Measurements from ENCODE around the gene WDR86.
A peak's percentile ranks its signal among the peaks of the same experiment; 100 is the strongest.

The WDR86 gene, protein sequence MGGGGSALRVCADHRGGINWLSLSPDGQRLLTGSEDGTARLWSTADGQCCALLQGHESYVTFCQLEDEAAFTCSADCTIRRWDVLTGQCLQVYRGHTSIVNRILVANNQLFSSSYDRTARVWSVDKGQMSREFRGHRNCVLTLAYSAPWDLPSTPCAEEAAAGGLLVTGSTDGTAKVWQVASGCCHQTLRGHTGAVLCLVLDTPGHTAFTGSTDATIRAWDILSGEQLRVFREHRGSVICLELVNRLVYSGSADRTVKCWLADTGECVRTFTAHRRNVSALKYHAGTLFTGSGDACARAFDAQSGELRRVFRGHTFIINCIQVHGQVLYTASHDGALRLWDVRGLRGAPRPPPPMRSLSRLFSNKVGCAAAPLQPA

DNA sequence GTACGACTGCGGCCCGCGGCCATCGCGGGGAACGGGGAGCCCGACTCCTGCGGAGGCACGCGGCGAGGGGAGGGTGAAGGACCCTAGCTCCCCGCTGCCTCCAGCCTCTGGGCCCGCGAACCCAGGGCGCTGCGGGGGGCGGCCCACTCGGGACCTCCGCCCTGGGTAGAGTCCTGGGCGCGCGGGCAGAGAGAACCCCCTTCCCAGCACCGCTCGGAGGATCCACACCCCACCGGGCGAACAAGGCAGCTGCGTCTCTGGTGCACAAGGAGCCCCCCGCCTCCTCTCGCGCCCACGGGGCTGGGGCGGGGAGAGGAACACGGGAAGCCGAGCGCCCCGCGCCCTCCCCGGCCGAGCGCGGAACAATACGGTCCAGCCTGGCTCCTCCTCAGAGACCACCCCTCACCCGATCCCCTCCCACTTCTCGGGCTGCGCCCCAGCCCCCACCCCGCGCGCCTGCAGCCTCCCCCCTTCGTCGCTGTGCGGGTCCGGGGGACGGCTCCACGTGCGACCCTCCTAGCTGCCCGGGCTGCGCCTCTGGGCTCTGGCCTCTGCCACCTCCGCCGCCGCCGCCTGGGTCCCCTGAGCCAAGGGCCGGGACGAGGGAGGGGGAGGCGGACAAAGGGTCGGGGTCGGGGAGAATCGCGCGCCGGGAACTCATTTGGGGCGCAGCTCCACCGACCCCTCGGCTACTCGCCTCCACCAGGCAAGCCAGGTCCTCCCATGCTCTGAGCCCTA is at the start of gene WDR86:
Gene WDR86 (minus strand): TSS at position 372 of the 738 bp plus-strand sequence. CDS start 449 bp downstream, outside the sequence.
- no peak for DNase-seq (ENCODE audit: low spot score)

DNA sequence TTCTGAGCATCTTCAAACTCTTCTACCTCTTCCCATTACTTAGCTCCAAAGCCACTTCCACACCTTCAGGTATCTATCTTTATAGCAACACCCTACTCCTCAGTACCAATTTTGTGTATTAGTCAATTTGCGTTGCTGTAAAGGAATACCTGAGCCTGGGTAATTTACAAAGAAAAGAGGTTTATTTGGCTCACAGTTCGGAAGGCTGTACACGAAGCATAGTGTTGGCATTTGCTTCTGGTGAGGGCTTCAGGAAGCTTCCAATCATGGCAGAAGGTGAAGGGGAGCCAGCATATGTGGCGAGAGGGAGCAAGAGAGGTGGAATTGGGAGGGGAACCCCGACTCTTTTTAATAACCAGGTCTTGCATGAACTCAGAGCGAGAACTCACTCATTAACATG is 47.7 kb upstream of the WDR86 start:
- no peak for DNase-seq (ENCODE audit: low spot score)

DNA sequence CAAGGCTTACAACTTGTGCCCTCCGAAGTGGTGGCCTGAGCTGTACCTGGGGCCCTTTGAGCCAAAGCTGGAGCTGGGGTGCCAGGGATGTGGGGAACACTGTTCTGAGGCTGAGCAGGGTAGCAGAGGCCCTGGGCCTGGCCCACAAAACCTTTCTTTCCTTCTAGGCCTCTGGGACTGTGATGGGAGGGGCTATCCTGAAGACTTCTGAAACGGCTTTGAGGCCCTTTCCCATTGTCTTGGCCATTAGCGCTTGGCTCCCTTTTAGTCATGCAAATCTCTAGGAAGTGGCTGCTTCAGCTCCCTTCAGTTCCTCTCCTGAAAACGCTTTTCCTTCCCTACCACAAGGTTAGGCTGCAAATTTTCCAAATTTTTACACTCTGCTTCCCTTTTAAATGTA is 46.9 kb upstream of the WDR86 start:
- DNase-seq (ENCODE audit: low spot score) = no peak

DNA sequence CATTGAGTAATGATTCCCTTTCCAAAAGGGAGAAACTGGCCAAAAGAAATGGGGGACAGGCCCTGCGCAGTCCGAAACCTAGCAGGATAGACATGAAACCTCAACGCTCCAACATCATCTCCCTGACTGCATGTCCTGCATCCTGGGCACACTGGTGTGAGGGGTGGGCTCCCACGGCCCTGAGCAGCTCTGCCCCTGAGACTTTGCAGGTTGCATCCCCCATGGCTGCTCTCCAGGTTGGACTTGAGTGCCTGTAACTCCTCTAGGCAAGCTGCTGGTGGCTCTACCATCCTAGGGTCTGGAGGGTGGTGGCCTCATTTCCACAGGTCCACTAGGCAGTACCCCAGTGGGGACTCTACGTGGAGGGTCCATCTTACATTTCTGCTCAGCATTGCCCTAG is 46.4 kb upstream of the WDR86 start:
- DNase-seq (ENCODE audit: low spot score) = no peak

DNA sequence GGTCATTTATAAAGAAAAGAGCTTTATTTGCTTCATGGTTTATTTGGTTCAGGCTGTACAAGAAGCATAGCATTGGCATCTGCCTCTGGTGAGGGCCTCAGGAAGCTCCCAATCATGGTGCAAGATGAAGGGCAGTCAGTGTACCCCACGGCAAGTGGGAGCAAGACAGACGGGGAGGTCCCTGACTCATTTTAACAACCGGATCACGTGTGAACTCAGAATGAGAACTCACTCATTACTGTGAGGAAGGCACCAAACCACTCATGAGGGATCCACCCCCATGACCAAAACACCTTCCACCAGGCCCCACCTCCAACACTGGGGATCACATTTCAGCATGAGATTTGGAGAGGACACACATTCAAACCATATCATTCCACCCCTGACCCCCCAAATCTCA is 45.9 kb upstream of the WDR86 start:
- DNase-seq (ENCODE audit: low spot score) = no peak

DNA sequence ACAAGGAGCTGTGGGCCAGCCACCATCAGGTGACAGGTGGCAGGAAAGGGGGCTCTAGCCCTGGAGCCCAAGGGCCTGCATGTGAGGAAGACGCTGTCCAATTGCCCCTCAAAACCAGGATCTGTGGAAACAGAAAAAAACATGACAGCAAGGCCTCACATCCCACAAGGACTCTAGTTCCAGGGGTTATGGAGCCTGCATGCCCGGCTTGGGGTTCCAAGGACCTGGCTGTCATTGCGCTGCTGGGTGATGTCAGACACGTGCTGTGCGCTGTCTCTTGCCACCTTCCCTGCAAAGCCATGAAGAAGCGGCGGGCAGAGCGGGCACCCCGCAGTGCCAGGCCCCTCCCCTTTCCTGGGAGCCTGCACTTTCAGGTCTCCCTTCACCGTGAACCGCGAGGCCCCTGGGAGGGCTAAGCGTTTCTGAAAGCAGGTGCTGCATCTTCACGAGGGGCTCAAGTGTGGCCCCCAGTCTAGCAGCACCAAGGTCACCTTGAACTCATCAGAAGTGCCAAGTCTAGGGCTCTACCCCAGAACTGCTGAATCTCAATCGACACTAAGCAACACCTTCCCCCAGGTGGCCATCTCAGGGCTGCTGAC is 45.2 kb upstream of the WDR86 start:
- DNase-seq (ENCODE audit: low spot score) = no peak

DNA sequence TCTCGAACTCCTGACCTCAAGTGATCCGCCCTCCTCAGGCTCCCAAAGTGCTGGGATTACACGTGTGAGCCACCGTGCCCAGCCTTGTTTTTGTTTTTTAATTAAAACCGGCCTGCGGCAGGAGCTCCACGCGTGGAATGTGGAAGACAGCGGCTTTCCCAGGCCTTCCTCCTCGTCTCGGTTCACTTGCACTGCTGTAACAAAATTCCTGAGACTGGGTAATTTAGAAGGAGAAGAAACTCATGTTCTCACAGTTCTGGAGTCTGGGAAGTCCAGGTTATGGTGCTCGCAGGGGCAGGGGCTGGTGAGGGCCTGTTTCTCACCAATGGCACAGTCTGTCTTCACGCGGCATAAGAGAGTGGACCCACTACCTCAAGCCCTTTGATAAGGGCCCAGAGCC is 44.5 kb upstream of the WDR86 start:
- DNase-seq (ENCODE audit: low spot score) = no peak

DNA sequence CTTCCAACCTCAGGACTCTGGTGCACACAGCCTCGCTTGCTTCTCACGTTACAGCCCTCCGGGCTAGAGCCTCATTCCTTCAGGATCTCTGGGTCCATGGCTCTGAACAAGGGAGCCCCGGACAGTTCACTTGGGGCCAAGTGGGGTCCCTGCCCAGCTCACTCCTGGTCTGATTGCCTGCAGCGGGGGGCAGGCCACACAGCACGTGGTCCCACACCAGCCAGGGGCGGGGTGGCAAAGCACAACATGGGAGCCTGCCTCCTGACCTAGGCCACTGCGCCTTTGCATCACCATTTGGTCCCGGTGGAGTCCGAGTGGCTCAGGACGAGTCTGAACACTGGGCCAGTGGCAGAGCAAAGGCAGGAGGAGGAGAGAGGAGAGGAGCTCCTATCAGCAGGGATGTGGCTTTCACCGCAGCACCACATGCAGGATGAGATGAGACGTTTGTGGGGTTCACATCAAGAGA is 43.5 kb upstream of the WDR86 start:
- no peak for DNase-seq (ENCODE audit: low spot score)

DNA sequence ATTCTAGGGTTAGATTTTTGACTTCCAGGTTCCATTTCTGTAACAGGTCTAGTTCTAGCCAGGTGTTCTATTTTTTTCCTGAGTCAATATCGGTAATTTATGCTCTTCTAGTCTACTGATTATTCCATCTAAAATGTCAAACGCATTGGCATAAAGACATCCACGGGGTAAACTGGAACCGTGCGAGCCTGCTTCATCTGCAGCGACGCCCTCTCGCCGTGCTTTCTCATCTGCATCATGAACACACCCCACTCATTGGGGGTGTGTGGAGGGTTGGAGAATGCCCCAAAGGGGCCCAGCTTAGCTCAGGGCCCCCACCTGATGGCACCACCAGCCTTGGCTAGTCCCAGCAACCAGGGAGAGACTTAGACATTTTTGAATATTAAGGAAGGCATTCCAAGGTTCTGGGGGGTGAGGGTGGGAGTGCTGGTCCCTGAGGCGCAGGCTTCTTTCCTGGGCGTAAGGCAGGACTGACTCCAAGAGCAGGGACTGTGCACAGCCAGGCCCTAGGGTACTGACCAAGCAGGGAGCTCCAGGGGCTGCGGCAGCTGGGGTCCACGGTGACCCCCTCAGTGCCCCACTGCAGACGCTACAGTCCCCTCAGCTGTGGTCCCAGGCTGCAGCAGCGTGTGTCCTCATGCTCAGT is 43.0 kb upstream of the WDR86 start:
- no peak for DNase-seq (ENCODE audit: low spot score)

DNA sequence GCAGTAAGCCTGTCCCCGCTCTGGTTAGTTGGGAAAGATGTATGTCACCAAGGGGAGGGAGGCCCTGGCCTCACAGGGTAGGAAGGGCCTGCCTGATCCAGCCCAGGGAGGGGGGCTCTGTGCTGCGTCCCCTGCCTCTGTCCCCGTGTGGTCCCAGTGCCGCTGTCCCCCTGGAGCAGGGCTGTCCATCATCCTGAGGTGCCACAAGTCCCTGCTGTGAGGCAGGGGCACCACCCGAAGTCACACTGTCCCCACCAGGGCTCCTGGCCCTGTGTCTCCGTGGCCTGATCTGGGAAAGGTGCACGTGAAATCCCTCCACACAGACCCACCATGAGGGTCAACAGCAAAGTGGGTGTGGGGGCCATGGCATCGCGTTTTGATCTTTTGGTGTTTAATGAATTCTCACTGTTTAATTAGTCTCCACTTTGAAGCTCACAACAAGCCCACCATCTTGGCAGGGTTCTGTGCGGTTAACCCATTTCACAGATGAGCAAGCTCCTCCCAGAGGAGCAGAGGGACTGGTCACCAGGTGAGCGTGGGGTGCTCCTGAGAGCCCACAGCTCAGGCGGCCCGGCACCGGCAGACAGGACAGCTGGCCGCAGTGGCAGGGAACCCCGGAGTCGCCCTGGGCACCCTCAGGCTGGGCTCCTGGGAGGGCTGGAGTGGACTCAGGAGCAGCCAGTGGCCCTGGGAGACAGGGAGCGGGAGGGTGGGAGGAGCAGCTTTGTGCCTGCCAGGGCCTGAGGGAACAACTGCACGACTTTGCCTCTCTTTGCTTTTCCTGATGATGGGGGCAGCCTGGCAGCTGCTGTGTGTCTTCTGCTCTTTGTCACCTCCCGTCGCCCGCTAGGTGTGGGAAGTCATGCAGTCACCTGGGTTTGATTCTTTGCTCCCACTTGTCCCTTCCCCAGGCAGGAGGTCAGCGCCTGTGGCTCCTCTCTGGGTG is 42.1 kb upstream of the WDR86 start:
- DNase-seq (ENCODE audit: low spot score) = no peak

DNA sequence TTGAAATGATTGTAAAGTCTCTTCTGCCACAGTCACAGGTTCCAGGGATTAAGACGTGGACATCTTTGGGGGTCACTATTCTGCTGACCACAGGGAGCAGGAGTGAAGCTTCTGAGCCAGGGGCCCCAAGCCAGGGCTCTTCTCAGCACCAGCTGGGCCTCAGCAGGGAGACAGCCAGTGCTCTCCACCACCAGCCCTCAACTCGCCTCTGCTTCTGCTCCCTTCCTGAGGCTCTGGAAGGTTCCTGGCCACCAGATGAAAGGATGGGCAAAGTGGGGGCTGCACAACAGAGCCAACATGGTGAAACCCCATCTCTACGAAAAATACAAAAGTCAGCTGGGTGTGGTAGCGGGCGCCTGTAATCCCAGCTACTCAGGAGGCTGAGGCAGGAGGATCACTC is 41.3 kb upstream of the WDR86 start:
- DNase-seq (ENCODE audit: low spot score) = no peak

DNA sequence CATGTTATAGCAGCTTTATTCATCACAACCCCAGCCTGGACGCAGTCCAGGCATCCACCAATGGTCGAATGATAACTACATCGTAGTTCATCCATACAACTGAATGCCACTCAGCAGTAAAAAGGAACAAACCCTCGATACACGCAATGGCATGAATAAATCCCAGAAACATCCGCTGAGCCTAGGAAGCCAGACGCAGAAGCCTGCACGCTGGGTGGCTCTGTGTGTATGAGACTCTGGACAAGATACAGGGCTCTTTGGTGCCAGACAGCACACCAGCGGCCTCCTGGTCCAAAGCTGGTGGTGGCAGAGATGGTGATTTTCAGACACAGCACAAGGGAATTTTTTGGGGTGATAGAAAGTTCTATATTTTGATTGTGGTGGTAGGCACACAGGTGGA is 40.2 kb upstream of the WDR86 start:
- DNase-seq (ENCODE audit: low spot score) = no peak

DNA sequence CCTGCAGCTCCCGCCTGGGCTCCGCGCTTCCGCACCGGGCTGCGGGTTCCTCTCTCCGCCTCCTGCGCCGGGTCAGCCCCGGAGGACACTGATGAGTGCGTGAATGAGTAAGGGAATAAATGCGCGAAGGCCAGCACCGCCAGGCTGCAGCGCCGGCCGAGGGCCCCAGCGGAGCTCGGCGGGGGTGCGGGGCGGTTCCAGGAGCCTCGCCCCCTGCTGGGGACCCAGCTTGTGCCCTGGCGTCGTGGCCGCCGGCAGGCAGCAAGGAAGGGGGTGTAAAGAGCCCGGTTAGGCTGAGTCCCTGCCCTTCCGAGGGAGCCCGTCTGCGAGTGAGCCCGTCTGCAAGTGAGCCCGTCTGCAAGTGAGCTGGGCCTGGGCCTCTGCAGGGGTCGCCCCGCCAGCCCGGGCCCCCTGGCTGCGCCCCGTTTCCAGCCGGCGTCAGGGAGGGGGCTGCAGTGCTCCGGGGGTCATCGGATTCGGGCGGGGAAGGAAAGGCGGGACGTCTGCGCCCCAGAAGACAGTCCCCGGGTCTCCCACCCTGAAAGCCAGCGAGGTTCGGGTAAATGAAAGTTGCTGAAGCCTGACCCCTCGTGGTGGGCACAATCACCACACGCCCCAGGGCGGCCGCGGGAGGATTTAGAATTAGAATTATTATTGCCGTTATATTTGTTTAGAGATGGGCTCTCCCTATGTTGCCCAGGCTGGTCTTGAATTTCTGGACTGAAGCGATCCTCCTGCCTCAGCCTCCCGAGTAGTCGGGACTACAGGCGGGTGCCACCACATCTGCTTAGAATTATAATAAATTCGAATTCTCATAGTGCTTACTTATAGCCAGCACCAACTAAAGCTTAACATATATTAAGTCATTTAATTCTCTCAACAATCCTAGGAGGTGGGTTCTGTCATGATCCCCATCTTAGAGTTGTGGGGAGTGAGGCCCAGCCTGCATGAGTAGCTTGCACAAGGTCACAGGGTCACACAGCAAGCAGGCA is 38.7 kb upstream of the WDR86 start:
- DNase-seq (ENCODE audit: low spot score) = peak; percentile 95

DNA sequence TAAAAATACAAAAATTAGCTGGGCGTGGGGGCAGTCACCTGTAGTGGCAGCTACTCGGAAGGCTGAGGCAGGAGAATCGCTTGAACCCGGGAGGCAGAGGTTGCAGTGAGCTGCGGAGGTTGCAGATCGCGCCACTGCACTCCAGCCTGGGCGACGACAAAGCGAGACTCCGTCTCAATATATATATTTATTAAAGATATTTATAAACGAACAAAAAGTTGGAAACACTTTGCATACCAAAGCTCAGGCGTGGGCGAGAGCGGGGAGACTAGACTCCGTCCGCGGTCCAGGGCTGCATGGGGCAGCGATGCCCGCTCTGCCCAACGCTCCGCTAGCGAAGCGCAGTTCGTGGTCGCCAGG is 38.0 kb upstream of the WDR86 start:
- DNase-seq (ENCODE audit: low spot score) = no peak

DNA sequence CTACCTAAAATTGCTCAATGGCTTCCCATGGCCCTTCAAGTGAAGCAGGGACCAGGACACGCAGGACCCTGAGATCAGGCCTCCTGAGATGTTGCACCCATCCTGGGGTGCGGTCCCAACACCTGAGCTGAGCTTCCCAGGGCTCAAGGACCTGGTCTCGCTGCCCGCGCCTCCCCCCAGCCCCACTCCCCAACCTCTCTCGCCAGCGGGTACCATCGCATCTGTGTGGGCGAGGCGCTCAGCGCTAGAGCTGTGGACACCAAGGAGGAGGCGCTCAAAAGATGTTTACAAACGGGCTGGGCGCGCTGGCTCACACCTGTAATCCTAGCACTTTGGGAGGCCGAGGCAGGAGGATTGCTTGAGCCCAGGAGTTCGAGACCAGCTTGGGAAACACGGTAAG is 37.5 kb upstream of the WDR86 start:
- no peak for DNase-seq (ENCODE audit: low spot score)

DNA sequence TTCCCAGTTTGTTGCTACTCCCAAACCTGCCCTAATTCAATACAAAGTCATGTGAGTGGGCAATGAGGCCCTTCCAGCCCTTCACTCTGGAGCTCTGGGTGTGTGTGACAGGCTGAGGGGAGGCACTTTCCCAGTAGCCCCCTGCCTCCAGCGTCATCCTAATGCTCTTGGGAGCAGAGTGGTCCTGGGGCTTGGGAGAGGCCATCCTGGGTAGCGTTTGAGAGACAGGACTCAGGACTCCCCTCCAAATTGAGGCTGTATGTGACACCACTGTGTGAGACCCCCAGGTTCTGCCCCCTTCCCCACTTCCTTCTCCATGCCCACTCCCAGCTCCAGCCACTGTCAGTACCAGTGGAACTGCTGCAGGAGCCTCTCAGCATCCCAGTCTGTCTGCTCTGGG is 36.6 kb upstream of the WDR86 start:
- no peak for DNase-seq (ENCODE audit: low spot score)

DNA sequence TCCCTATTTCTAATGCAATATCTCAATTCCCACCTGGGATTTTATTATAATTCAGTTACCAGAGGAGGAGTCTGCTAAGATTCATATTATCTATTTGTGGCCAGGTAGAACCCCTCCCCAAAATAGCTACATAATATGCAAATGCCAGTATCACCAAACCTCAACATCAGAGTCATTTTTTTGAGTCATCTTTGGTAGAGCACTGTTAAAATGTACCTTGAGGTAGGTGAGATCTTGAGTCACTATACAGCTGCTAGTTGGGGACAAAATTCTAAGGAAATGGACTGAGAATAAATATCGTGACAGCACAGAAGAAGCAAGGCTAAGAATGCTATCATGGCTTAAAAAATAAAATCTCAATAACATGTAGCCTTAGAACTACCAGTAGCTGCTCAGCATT is 34.8 kb upstream of the WDR86 start:
- DNase-seq (ENCODE audit: low spot score) = no peak

DNA sequence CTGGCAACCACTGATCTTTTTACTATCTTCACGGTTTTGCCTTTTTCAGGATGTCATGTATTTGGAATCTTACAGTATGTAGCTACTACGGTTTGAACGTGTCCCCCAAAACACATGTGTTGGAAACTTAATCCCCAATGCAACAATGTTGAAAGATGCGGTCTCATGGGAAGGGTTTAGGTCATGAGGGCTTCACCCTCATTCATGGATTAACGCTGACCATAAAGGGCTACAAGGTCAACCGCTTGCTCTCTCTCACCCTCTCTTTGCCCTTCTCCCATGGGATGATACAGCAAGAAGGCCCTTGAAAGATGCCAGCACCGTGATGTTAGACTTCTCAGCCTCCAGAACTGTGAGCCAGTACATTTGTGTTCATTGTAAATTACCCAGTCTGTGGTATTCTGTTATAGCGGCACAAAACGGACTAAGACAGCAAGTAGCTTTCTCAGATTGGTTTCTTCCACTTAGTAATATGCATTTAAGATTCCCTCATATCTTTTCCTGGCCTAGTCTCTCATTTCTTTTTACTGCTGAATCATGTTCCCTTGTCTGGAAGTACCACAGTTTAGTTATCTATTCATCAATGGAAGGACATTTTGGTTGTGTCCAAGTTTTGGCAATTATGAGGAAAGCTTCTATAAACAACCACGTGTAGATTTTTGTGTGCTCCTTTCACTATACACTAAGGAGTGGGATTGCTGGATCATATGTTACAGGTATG is 33.1 kb upstream of the WDR86 start:
- no peak for DNase-seq (ENCODE audit: low spot score)

DNA sequence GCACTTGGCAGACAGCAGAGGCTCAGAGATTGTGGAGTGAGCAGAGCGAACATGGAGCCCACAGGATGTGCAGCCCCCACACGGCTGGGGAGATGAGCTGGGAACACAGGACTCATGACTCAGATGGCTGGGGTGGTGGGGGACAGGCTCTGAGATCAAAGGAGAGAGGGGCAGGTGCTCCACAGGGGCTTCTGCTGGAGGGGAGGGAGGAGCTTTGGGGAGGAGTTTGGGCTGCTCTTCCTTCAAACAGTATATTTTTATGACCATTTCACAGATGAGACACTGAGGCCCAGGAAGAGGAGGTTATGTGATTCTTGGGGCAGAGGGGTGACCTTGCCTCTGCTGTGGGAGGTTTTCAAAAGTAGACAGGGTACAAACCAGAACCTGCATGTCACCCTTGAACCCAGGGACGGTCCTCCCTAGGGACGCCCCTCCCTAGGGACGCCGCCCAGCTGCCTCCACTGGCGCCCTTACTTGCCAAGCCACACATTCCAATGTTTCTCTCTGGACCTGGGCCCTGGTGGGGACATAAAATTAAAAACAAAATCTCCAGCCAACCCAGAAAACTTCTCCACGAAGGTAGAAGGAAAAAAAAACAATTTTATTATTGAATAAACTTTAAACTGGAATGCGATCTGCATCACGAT is 31.1 kb upstream of the WDR86 start:
- DNase-seq (ENCODE audit: low spot score) = no peak

Data from HuH-7.5 (cell line).